Nephron (organoid): ENCODE results near the gene ACCS.

Experiments used
- H3K27ac Mint-ChIP-seq, 3 experiments: 2 replicates each; pipeline ENCODE4 v1.8.0; 2020; ENCODE audit warnings: mixed read lengths in 3 of 3, mild to moderate bottlenecking in 2 of 3, moderate library complexity in 1 of 3
- H3K27me3 Mint-ChIP-seq: 2 replicates; pipeline ENCODE4 v1.8.0; 2021; ENCODE audit warnings: low read depth, mild to moderate bottlenecking, moderate library complexity, mixed read lengths
- H3K36me3 Mint-ChIP-seq: 2 replicates; pipeline ENCODE4 v1.8.0; 2020; ENCODE audit warnings: low read depth, mixed read lengths
- H3K4me1 Mint-ChIP-seq: 2 replicates; pipeline ENCODE4 v1.8.0; 2020; ENCODE audit warnings: mixed read lengths
- H3K4me3 Mint-ChIP-seq, 3 experiments: 2 replicates each; pipeline ENCODE4 v1.8.0; 2020; ENCODE audit warnings: mild to moderate bottlenecking in 3 of 3, mixed read lengths in 3 of 3, moderate library complexity in 2 of 3
- H3K9me3 Mint-ChIP-seq: 2 replicates; pipeline ENCODE4 v1.8.0; 2020; ENCODE audit warnings: mixed read lengths
- TF ChIP-seq, protein P1 (sequence below), 3 experiments: fragments of 200-600 bp; sonication (generic); IDR thresholded peaks; one replicate each; pipeline ENCODE4 v1.5.0; 2021; ENCODE audit warnings: antibody characterized with exemption in 3 of 3; ENCODE audit not compliant: unreplicated experiment in 3 of 3

The ACCS gene

DNA sequence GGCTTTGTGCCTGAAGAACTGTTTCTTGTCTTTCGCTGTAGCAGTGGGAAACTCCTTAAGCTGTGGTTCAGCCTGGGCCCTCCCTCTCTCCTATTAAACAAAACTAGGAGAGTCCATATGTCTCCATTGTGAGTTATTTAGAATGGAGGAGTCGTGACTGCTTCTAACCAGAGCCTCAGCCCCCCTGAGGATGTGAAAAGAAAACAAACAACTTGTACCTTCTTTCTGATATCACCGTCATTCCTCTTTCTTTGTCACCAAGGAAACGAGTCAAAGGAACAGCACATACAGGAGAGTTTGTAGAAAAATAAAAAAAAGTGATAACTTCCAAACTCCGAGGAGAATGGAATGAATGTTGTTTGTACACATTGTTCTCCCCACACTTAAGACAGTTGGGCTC is 17.8 kb downstream of the ACCS start:
- Mint-ChIP-seq H3K27ac (no peak overlapping the region), H3K4me1 (no peaks in the 10 kb centered on the region), H3K4me3 (no peak overlapping the region), H3K27me3 (no peaks in the 10 kb centered on the region), H3K36me3 (peaks cover 17% of the 10 kb centered on the region), H3K9me3 (peaks cover 8% of the 10 kb centered on the region)
- TF ChIP-seq, protein P1, sequence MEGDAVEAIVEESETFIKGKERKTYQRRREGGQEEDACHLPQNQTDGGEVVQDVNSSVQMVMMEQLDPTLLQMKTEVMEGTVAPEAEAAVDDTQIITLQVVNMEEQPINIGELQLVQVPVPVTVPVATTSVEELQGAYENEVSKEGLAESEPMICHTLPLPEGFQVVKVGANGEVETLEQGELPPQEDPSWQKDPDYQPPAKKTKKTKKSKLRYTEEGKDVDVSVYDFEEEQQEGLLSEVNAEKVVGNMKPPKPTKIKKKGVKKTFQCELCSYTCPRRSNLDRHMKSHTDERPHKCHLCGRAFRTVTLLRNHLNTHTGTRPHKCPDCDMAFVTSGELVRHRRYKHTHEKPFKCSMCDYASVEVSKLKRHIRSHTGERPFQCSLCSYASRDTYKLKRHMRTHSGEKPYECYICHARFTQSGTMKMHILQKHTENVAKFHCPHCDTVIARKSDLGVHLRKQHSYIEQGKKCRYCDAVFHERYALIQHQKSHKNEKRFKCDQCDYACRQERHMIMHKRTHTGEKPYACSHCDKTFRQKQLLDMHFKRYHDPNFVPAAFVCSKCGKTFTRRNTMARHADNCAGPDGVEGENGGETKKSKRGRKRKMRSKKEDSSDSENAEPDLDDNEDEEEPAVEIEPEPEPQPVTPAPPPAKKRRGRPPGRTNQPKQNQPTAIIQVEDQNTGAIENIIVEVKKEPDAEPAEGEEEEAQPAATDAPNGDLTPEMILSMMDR (IDR thresholded peaks at IDR 0.05; ENCODE audit: unreplicated experiment in 3 of 3) = no peak

DNA sequence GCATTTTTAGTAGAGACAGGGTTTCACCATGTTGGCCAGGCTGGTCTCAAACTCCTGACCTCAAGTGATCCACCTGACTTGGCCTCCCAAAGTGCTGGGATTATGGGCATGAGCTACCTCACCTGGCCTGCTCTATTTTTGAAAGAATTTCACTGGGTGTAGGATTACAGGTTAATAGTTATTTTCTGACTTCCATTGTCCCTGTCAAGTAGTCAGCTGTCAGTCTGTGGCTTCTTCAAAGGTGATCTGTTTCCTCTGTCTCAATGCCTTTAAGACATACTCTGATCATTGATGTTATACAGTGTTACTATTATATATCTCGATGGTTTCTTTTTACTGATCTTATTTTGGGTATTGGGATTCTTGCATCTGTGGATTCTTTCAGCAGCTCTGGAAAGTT is 19.3 kb downstream of the ACCS start:
- Mint-ChIP-seq H3K4me3 (no peak overlapping the region), H3K27ac (no peak overlapping the region), H3K36me3 (peaks cover 24% of the 10 kb centered on the region), H3K4me1 (no peaks in the 10 kb centered on the region), H3K27me3 (no peaks in the 10 kb centered on the region), H3K9me3 (peaks cover 8% of the 10 kb centered on the region)
- TF ChIP-seq, protein P1 (IDR thresholded peaks at IDR 0.05; ENCODE audit: unreplicated experiment in 3 of 3) = no peak

DNA sequence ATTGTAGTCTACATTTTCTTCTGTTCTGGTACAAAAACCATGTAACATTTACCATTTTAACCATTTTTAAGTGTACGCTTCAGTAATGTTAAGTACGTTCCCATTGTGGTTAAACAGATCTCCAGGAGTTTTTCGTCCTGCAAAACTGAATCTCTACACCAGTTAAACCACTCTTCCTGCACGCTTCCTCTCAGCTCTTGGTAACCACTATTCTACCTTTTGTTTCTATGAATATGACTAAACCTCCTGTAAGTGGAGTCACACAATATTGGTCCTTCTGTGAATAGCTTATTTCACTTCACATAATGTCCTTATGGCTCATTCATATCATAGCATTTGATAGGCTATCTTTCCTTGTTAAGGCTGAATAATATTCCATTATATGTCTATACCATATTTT is 22.3 kb downstream of the ACCS start:
- H3K36me3 Mint-ChIP-seq = peaks cover 24% of the 10 kb centered on the region
- peaks cover 11% of the 10 kb centered on the region for H3K9me3 Mint-ChIP-seq
- H3K4me3 Mint-ChIP-seq = no peak overlapping the region
- H3K27me3 Mint-ChIP-seq = no peaks in the 10 kb centered on the region
- TF ChIP-seq, protein P1 (IDR thresholded peaks at IDR 0.05; ENCODE audit: unreplicated experiment in 3 of 3) = no peak
- H3K4me1 Mint-ChIP-seq = no peaks in the 10 kb centered on the region
- no peak overlapping the region for H3K27ac Mint-ChIP-seq

DNA sequence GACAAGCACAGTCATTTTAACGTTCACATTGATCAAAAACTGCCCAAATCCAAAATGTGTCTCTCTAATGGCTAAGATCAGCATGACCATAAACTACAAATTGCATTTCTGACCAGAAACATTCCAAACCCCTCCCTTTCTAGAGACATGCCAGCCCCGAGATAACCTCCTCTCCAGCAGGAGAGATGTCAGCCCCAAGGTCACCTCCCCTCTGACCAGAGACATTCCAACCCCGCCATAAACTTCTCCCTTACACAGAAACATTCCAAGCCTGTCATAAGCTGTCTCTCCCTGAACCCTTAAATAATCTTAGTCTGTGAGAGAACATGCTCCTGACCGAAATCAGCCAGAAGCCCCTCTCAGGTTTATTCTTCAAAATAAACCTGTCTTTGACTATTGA is 22.8 kb downstream of the ACCS start:
- Mint-ChIP-seq H3K4me1 (no peaks in the 10 kb centered on the region), H3K4me3 (no peak overlapping the region), H3K27ac (no peak overlapping the region), H3K27me3 (no peaks in the 10 kb centered on the region), H3K36me3 (peaks cover 22% of the 10 kb centered on the region), H3K9me3 (peaks cover 11% of the 10 kb centered on the region)
- TF ChIP-seq, protein P1 (IDR thresholded peaks at IDR 0.05; ENCODE audit: unreplicated experiment in 3 of 3) = no peak

DNA sequence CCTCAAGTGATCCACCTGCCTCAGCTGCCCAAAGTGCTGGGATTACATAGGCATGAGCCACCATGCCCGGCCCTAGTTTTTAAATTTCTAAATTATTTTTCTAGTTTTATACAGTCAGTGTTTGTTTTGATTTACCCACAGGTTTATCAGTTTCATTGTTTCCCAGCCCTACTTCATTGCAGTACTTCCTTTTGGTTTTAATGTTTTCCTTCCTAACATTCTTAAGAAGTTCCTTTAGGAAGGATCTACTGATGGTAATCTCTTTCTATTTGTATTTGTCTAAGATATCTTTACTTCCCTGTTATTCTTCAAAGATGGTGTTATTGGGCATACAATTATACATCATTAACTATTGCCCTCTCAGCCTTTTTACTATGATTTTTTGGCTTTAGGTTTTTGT is 24.5 kb downstream of the ACCS start:
- Mint-ChIP-seq H3K36me3 (peaks cover 16% of the 10 kb centered on the region), H3K27ac (no peak overlapping the region), H3K4me1 (peaks cover 11% of the 10 kb centered on the region), H3K4me3 (no peak overlapping the region), H3K9me3 (peaks cover 5% of the 10 kb centered on the region), H3K27me3 (peaks cover 5% of the 10 kb centered on the region)
- TF ChIP-seq, protein P1 (IDR thresholded peaks at IDR 0.05; ENCODE audit: unreplicated experiment in 3 of 3) = no peak

DNA sequence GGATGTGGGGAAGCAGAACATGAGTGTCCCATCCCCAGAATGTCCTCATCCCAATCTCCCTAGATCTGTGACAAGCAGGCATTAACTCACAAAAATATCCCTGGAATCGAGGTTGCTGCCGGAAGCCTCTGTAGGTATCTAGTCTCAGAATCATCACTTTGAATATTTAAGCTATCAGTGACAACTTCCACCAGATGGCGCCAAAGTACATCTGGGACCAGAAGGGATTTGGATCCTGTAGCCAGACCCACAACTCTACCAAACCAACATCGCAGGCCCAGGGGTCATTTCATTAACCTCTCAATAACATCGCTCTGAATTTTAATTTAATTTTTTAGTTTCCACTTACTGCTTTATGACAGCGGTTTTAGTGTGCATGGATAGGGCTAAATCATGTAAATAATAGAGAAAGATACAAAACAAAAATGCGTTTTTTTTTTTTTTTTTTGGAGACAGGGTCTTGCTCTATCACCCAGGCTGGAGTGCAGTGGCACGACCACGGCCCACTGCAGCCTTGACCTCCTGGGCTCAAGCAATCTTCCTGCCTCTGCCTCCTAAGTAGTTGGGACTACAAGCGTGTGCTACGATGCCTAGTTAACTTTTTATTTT is 28.3 kb downstream of the ACCS start:
- H3K4me3 Mint-ChIP-seq = peak overlapping the region; percentile 73 to 88 (median 87)
- H3K27me3 Mint-ChIP-seq = peaks cover 5% of the 10 kb centered on the region
- H3K9me3 Mint-ChIP-seq = peaks cover 3% of the 10 kb centered on the region
- TF ChIP-seq, protein P1 (IDR thresholded peaks at IDR 0.05; ENCODE audit: unreplicated experiment in 3 of 3) = peak; percentile 70 to 84 (median 80)
- no peak overlapping the region for H3K27ac Mint-ChIP-seq
- H3K4me1 Mint-ChIP-seq = peaks cover 23% of the 10 kb centered on the region
- H3K36me3 Mint-ChIP-seq = peaks cover 9% of the 10 kb centered on the region
